ENCODE measurements around the gene SFXN5.

Gene SFXN5

GRCh38 chr2:73063909-73064875 lies 7.3 kb downstream of the SFXN5 start:
- no peak for TF ChIP-seq RAD21 (IDR thresholded peaks at IDR 0.05; ENCODE audit: low read depth)
- TF ChIP-seq FOXM1 (IDR thresholded peaks at IDR 0.05; ENCODE audit: borderline replicate concordance, low read depth): no peak
- TF ChIP-seq TCF12 (IDR thresholded peaks at IDR 0.05; ENCODE audit: low read depth): 0 out of 2 replicates have a peak, but pooled peaks have one; percentile 18

GRCh38 chr2:73063472-73063871 lies 8.0 kb downstream of the SFXN5 start:
- TF ChIP-seq RAD21 (IDR thresholded peaks at IDR 0.05; ENCODE audit: low read depth): no peak
- no peak for TF ChIP-seq USF1 (IDR thresholded peaks at IDR 0.05)
- no peak for TF ChIP-seq TEAD4 (IDR thresholded peaks at IDR 0.05)
- no peak for TF ChIP-seq EP300 (IDR thresholded peaks at IDR 0.05; ENCODE audit: borderline replicate concordance)
- no peak for TF ChIP-seq TCF12 (IDR thresholded peaks at IDR 0.05; ENCODE audit: low read depth)
- TF ChIP-seq TAF1 (IDR thresholded peaks at IDR 0.05; ENCODE audit: low read depth): no peak
- TF ChIP-seq REST (IDR thresholded peaks at IDR 0.05; ENCODE audit: low read depth): no peak
- no peak for TF ChIP-seq CEBPB (IDR thresholded peaks at IDR 0.05)
- no peak for TF ChIP-seq EGR1 (IDR thresholded peaks at IDR 0.05)
- no peak for TF ChIP-seq FOXM1 (IDR thresholded peaks at IDR 0.05; ENCODE audit: borderline replicate concordance, low read depth)
- TF ChIP-seq YY1 (IDR thresholded peaks at IDR 0.05; ENCODE audit: low read depth): no peak
- no peak for TF ChIP-seq NFIC (IDR thresholded peaks at IDR 0.05)
- no peak for TF ChIP-seq MAX (IDR thresholded peaks at IDR 0.05)
- no peak for TF ChIP-seq ZBTB7A (IDR thresholded peaks at IDR 0.05; ENCODE audit: low read depth)
- TF ChIP-seq CREB1 (IDR thresholded peaks at IDR 0.05; ENCODE audit: low read depth): no peak

GRCh38 chr2:73059106-73059505 lies 12.4 kb downstream of the SFXN5 start:
- TF ChIP-seq REST (IDR thresholded peaks at IDR 0.05; ENCODE audit: low read depth) (no peak), MAX (IDR thresholded peaks at IDR 0.05) (no peak), YY1 (IDR thresholded peaks at IDR 0.05; ENCODE audit: low read depth) (no peak), RAD21 (IDR thresholded peaks at IDR 0.05; ENCODE audit: low read depth) (no peak), ZBTB7A (IDR thresholded peaks at IDR 0.05; ENCODE audit: low read depth) (no peak), TAF1 (IDR thresholded peaks at IDR 0.05; ENCODE audit: low read depth) (no peak), NFIC (IDR thresholded peaks at IDR 0.05) (no peak), FOXM1 (IDR thresholded peaks at IDR 0.05; ENCODE audit: borderline replicate concordance, low read depth) (no peak), TEAD4 (IDR thresholded peaks at IDR 0.05) (no peak), CEBPB (IDR thresholded peaks at IDR 0.05) (no peak), USF1 (IDR thresholded peaks at IDR 0.05) (no peak), EGR1 (IDR thresholded peaks at IDR 0.05) (no peak), TCF12 (IDR thresholded peaks at IDR 0.05; ENCODE audit: low read depth) (no peak), CREB1 (IDR thresholded peaks at IDR 0.05; ENCODE audit: low read depth) (no peak), EP300 (IDR thresholded peaks at IDR 0.05; ENCODE audit: borderline replicate concordance) (no peak)

GRCh38 chr2:73054980-73055379 lies 16.5 kb downstream of the SFXN5 start:
- no peak for TF ChIP-seq EGR1 (IDR thresholded peaks at IDR 0.05)
- no peak for TF ChIP-seq RAD21 (IDR thresholded peaks at IDR 0.05; ENCODE audit: low read depth)
- no peak for TF ChIP-seq MAX (IDR thresholded peaks at IDR 0.05)
- no peak for TF ChIP-seq NFIC (IDR thresholded peaks at IDR 0.05)
- TF ChIP-seq TAF1 (IDR thresholded peaks at IDR 0.05; ENCODE audit: low read depth): no peak
- no peak for TF ChIP-seq REST (IDR thresholded peaks at IDR 0.05; ENCODE audit: low read depth)
- TF ChIP-seq USF1 (IDR thresholded peaks at IDR 0.05): no peak
- no peak for TF ChIP-seq FOXM1 (IDR thresholded peaks at IDR 0.05; ENCODE audit: borderline replicate concordance, low read depth)
- TF ChIP-seq CEBPB (IDR thresholded peaks at IDR 0.05): no peak
- no peak for TF ChIP-seq EP300 (IDR thresholded peaks at IDR 0.05; ENCODE audit: borderline replicate concordance)
- TF ChIP-seq ZBTB7A (IDR thresholded peaks at IDR 0.05; ENCODE audit: low read depth): no peak
- TF ChIP-seq CREB1 (IDR thresholded peaks at IDR 0.05; ENCODE audit: low read depth): no peak
